Measurements from ENCODE around the gene PSMD6. TPM values are rescaled to one million over a fixed set of nuclear protein-coding genes. Genes with fewer than 3 reads are reported as not detected.

The PSMD6 gene
- total RNA-seq, 4 donors from 2014 or later: 150 to 220 (median 180) TPM

GRCh38 chr3:64055076-64055475, 31.8 kb upstream of the PSMD6 start:
- no peak for TF ChIP-seq POLR2A (IDR thresholded peaks at IDR 0.05)
- no peak for TF ChIP-seq CTCF (IDR thresholded peaks at IDR 0.05 in 4 of 5, conservative IDR thresholded peaks at IDR 0.05 in 1 of 5)
- Histone ChIP-seq H3K4me3 (no peak overlapping the region), H3K27me3 (no peaks in the 10 kb centered on the region), H3K4me1 (peaks cover 0 to 6% of the 10 kb centered on the region in 2 donors), H3K27ac (no peak overlapping the region), H3K9me3 (no peaks in the 10 kb centered on the region), H3K36me3 (no peaks in the 10 kb centered on the region)
- ATAC-seq (no peak), DNase-seq (no peak)
- intact Hi-C loops (cut with DNase I; ENCODE audit: low total_unique reads): no loop called here
- in situ Hi-C loops (cut with MboI; ENCODE audit: low sequenced_read_pairs in 4 of 4): no loop called here

GRCh38 chr3:64054488-64054887, 31.2 kb upstream of the PSMD6 start:
- TF ChIP-seq CTCF (IDR thresholded peaks at IDR 0.05 in 4 of 5, conservative IDR thresholded peaks at IDR 0.05 in 1 of 5) (no peak), POLR2A (IDR thresholded peaks at IDR 0.05) (no peak)
- in situ Hi-C loops (cut with MboI; ENCODE audit: low sequenced_read_pairs in 4 of 4): no loop called here
- ATAC-seq (no peak), DNase-seq (no peak)
- Histone ChIP-seq H3K9me3 (no peaks in the 10 kb centered on the region), H3K27me3 (no peaks in the 10 kb centered on the region), H3K4me3 (no peak overlapping the region), H3K36me3 (no peaks in the 10 kb centered on the region), H3K4me1 (peaks cover 0 to 6% of the 10 kb centered on the region in 2 donors), H3K27ac (no peak overlapping the region)
- intact Hi-C loops (cut with DNase I; ENCODE audit: low total_unique reads): no loop called here

GRCh38 chr3:64053581-64053980, 30.3 kb upstream of the PSMD6 start:
- Histone ChIP-seq H3K27me3 (no peaks in the 10 kb centered on the region), H3K4me3 (no peak overlapping the region), H3K36me3 (no peaks in the 10 kb centered on the region), H3K27ac (no peak overlapping the region), H3K4me1 (no peaks in the 10 kb centered on the region), H3K9me3 (no peaks in the 10 kb centered on the region)
- no peak for TF ChIP-seq CTCF (IDR thresholded peaks at IDR 0.05 in 4 of 5, conservative IDR thresholded peaks at IDR 0.05 in 1 of 5)
- in situ Hi-C loops (cut with MboI; ENCODE audit: low sequenced_read_pairs in 4 of 4): no loop called here
- ATAC-seq (no peak), DNase-seq (no peak)
- intact Hi-C loops (cut with DNase I; ENCODE audit: low total_unique reads): no loop called here

- no peak for ATAC-seq
- H3K27ac ChIP-seq: no peak overlapping the region
- intact Hi-C loops (cut with DNase I; ENCODE audit: low total_unique reads): no loop called here
- DNase-seq: no peak
- no peaks in the 10 kb centered on the region for H3K27me3 ChIP-seq
- H3K4me3 ChIP-seq: no peak overlapping the region
- TF ChIP-seq POLR2A (IDR thresholded peaks at IDR 0.05) (no peak), CTCF (IDR thresholded peaks at IDR 0.05 in 4 of 5, conservative IDR thresholded peaks at IDR 0.05 in 1 of 5) (no peak)
- no peaks in the 10 kb centered on the region for H3K4me1 ChIP-seq
- in situ Hi-C loops (cut with MboI; ENCODE audit: low sequenced_read_pairs in 4 of 4): no loop called here
- no peaks in the 10 kb centered on the region for H3K9me3 ChIP-seq
- no peaks in the 10 kb centered on the region for H3K36me3 ChIP-seq
Measured at GRCh38 chr3:64053117-64053516, 29.8 kb upstream of the PSMD6 start.

- no peak overlapping the region for H3K27ac ChIP-seq
- ATAC-seq (no peak), DNase-seq (no peak)
- in situ Hi-C loops (cut with MboI; ENCODE audit: low sequenced_read_pairs in 4 of 4): loop anchor here in 1 of 4 donors (25.0 kb wide), 1 partner anchor 337 kb away; no protein-coding TSS in a partner anchor
- H3K36me3 ChIP-seq: no peaks in the 10 kb centered on the region
- intact Hi-C loops (cut with DNase I; ENCODE audit: low total_unique reads): no loop called here
- no peaks in the 10 kb centered on the region for H3K4me1 ChIP-seq
- no peaks in the 10 kb centered on the region for H3K9me3 ChIP-seq
- no peak for TF ChIP-seq CTCF (IDR thresholded peaks at IDR 0.05 in 4 of 5, conservative IDR thresholded peaks at IDR 0.05 in 1 of 5)
- TF ChIP-seq POLR2A (IDR thresholded peaks at IDR 0.05): no peak
- H3K27me3 ChIP-seq: no peaks in the 10 kb centered on the region
- H3K4me3 ChIP-seq: no peak overlapping the region
Measured at GRCh38 chr3:64049832-64050231, 26.5 kb upstream of the PSMD6 start.

All from gastrocnemius medialis (tissue), 4 donors.